ENCODE results near the gene IGSF22.

IGSF22 gene

DNA sequence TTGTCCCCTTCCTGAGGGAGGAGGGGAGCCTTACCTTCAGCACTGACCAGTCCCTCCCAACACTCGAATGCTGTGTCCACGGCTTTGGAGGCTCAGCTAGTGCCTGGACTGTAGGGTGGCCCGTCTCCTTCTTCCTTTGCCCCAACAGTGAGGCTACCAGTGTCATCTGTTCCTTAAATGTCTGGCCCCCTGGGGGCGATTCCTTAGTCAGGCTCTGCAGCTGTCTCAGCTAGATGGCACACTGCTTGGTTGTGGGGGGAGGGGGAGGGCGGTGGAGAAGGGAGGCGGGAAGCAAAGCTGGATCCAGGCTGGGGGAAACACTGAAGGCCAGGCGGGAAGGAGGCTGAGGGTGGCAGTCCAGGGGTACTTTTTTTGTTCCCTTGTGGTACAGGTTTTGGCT lies at the start of gene IGSF22:
Gene IGSF22, minus strand, starts transcription at position 149 of the 400 bp plus-strand sequence. CDS start 1,952 bp downstream, outside the sequence.
- no peak for DNase-seq

DNA sequence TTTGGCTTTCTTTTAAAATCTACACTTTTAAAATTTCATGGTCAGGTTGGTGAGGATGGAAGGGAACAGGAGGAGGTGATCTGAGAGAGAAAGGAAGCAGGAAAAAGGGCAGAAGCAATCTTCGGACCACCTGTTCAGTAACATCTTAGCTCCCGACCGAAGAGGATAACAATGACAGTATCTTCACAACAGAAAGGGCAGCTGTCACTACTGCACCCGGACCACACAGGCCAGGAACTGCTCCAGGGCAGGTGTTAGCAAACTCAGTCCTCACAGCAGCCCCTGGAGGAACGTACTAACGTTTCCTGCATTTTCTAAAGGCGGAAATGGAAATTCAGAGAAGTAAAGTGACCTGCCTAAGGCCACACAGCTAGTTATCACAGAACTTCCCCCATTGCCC lies 48.8 kb upstream of the IGSF22 start:
- DNase-seq: no peak

DNA sequence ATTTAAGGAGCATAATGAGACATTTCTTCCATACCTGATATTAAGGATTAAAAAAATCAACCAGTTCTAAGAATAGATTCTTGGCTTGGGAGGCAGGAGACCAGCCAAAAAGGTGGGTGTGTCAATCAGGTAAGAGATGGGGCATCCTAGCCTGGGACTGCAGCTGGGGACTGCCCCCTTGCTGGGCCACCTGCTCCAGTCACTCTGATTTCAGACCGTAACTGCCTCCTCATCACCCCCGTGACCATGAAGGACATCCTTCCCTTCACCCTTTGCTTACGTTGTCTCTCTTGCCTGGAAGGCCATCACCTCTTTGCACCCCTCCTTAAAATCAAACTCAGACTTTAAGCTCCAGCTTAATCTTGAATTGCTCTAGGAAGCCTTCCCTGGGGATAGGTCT lies 47.7 kb upstream of the IGSF22 start:
- DNase-seq: no peak

DNA sequence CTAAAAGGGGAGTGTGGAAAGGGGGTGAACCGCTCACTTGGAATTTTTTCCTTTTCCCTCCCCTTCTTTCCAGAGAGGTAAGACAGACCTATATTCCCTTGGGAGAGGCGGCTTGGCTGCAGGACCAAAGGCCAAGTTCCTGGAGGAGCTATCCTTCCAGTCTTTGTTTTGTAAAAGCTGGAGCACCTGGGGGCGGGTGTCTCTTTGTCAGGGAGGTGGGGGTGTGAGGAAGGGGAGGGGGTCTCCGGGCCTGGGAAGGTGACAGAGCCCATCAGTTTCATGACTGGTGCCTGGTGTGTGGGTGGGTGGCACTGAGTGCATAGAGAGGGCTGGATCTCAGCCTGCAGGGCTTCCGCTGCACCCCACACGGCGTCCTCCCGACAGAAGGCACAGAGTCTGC lies 47.1 kb upstream of the IGSF22 start:
- no peak for DNase-seq

DNA sequence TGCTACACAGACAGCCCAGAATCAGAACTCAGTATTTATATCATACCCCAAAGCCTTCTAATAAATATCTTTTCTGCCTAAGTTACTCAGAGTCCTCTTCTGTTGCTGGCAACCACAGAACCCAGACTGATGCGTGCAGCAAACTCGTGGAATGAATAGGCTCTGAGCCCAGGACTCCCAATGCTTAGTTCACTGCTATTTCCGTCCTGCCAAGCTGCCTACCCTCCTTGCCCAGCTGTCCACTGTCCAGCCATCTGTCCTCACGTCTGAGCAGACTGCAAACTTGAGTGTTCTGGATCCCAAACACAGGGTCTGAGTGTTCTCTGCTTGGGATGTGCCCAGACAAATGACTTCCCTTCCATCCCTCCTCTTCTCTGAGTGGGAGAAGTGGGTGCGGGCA lies 46.2 kb upstream of the IGSF22 start:
- no peak for DNase-seq

DNA sequence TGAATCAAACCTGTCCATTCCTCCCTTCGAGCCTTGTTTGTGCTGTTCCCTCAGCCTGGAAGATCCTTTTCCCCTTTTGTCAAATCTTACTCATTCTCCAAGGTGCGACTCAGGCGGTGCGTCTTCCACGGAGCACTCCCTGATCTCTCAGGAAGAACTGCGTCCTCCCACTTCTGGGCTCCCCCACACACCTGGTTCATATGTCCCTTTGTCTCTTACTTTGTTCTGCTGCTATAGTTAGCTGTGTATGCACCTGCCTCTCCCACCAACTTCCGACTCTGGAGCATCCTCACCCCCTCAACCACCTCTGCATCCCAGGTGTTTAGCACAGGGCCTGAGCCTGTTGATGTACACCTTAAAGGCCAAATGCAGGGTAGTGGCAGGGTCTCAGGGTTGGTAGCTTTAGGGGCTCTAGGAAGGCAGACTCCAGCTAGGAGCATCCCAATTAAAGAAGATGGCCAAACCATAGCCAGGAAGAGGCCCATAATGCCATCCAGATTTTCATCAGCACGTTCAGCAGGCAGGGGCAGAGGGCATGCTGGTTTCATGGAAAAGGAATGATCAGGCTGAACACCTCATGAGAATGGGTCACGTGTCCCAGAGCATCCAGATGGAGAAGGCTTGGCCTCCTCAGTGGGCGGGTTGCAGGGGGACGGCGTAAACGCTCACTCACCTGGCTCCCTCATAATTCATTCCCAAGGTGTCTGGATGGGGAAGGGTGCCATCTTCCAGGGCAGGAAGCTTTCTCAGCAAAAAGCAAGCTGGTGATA lies 45.5 kb upstream of the IGSF22 start:
- no peak for DNase-seq

DNA sequence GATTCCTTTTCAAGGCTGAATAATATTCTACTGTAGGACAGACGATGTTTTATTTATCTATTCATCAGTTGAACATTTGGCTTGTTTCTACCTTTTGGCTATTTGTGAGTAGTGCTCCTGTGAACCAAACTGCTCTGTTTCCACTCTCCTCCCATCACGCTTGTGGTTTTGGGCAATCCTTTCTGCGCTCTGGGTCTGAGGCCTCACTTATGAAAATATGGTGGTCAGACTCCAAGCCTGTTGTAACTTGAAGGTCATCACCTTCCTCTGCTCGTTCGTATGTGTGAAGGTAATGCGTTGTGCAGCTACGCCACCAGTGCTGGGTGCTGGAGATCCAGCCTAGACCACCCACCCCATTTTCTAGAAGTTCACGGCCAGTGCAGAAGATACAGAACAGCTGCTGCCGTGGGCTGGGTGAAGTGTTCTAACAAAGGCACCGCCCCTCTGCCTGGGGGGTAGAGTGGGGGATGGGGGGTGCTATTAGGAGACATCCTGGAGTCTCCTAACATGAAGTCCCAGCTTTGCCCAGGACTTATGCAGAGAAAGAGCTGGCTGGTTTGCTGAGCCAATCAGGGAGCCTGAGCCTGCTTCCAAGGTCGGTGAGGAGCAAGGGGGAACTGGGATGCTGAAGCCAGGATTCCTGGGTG lies 44.6 kb upstream of the IGSF22 start:
- no peak for DNase-seq

DNA sequence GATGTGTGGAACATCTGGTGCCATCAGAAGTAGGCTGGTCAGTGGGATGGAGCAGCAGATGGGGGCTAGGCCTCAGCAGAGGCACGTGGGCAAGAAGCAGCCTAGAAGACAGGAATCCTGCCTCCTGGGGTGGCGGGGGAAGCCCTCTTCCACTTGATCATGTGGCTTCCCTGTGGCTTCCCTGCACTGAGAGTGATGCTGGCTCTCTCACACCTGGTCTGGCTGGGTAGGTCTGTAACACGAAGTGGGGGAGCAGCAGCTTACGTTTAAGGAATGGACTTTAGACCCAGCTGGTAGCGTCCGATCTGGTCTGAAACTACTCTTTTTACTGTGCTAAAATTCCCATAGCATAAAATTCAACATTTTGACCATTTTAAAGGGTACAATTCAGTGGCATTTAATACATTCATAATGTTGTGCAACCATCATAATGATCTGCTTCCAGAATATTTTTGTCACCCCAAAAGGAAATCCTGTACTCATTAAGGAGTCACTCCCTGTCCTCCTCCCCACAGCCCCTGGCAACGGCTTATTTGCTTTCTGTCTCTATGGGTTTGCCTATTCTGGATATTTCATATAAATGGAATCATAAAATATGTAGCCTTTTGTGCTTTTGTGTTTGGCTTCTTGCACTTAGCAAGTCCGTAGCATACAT lies 43.9 kb upstream of the IGSF22 start:
- DNase-seq: no peak

DNA sequence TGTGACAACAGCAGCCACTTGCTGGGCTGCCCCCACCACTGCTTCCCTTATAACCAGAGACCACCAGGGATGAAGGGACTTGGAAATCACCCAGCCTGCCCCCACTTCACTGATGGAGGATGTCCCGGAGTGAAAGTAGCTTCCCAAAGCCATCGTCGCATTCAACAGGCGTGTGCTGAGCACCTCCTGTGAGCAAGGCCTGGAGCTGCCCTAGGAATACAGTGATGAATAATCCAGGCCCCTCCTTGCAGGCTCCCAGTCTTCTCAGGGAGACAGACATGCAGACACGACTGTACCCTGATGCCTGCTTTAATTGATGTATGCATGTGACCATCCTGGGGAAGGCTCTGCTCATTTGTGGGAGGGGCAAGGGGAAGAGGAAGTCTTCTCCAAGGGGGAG lies 43.0 kb upstream of the IGSF22 start:
- DNase-seq: no peak

DNA sequence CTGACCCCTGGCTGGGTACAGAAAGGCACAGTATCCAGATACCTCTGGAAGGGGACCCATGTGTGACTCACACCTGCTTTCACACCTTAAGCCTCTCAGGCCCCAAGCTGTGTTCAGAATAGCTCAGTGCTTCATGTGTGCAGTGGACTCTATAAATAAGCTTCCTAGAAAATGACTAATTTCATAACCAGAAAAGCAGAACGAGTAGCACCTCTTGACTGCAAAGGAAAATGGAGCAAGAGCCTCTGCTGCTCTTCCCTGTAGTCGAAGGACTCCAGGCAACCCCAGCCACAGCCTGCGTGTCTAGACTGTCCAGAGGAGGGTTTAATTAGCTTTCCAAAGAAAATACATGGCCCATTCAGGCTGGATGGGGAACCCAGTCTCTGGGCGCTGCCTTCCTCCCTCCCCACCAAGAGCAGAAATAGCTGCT lies 42.5 kb upstream of the IGSF22 start:
- DNase-seq: no peak

DNA sequence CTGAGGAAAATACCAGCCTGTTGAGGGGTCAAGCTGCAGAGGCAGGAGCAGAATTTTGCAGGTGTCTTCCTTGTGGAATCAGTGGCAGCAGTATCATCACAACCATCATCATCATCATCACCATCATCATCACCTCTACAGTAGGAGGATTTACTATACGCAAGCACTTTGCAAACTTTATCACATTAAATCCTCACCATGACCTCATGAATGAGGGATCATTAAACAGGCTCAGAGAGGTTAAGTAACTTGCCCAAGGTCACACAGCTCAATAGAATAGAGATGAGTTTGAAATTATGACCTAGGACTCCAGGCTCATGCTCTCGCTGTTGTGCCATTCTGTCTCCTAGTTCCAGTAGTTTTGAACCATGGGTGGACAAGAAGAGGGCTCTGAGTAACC lies 40.0 kb upstream of the IGSF22 start:
- DNase-seq: no peak

DNA sequence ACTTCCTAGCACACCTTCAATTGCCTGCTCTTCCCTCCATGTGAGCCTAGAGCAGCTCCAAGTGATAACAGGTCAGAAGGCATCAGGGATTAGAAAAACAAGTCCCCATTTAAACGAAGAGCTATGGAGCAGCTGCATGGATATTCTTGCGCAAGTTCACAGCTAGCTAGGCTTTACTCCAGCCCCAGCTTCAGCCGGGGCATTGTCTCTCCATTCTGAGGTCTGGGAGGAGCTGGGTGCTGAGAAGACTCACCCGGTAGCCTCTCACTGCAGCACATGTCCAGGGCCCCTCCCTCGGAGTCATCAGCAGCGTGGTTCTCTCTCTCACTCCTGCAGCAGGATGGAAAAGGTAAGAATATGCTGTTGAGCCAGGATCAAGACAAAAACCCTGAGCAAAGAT lies 39.6 kb upstream of the IGSF22 start:
- no peak for DNase-seq

DNA sequence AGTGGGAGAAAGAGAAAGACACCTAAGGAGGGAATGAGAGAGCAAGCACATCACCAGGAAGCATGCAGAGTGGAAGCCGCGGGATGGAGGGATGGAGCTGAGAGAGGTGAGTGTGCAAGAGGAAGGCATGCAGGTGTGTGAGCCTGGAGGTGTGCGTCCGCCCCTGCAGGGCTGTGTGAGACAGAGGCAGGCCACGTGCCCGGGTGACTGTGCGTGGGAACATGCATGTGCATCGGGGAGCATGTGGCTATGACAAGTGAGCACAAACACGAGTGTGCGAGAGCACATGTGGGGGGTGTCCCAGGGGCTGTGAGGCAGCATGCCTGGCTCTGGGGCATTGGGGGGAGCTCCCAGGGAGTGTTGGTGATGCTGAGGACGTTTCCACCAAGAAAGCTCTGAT lies 35.8 kb upstream of the IGSF22 start:
- no peak for DNase-seq

DNA sequence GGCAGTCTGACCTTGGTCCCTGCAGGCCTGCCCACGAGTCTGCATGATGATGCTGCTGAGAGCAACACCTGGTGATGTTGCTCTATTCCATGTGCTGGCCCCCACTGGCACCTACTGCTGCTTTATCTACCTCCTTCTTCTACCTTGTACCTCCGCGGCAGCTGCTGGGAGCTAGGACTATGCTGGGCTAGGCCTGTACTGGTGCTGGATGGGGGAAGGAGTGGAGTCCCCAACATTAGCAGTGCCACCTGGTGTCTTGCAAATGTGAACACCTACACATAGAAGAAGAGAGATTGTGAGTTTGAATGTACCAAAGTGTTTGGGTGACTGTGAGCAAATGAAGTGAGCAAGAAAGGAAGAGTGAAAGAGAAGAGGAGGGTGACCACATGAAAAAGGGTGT lies 35.2 kb upstream of the IGSF22 start:
- no peak for DNase-seq

DNA sequence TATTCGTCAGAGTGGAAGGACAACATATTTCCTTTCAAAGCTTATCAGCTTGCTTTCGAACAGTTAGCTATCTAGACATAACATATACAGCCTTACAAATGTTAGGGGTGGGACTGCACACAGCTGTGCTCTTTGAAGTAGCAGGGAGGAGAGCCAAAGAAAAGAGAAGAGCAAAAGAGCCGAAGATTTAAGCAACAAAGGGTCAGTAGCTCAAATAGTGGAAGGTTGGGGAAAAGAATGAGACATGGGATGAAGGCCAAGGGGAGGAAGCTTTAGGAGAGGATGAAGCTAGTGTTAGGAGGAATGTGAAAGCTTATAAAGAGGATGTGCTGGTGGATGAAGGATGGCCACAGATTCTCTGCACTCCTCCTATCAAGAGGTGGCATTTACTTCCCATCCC lies 31.8 kb upstream of the IGSF22 start:
- DNase-seq: no peak

DNA sequence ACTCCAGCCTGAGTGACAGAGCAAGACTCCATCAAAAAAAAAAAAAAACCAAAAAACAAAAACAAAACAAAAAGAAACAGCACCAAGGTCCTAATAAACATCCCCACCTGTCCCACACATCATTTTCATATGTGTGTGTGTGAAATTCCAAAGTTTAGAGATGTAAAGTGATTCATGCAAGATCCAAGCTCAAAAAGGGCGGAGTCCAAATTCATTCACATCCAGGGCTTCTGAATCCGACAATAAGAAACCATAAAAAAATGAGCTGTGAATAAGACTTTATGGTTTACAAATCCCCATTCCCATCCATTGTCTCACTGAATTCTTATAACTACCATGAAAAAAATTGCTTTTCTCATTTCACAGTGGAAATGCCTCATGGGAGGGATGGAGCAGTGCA lies 30.9 kb upstream of the IGSF22 start:
- DNase-seq: no peak

DNA sequence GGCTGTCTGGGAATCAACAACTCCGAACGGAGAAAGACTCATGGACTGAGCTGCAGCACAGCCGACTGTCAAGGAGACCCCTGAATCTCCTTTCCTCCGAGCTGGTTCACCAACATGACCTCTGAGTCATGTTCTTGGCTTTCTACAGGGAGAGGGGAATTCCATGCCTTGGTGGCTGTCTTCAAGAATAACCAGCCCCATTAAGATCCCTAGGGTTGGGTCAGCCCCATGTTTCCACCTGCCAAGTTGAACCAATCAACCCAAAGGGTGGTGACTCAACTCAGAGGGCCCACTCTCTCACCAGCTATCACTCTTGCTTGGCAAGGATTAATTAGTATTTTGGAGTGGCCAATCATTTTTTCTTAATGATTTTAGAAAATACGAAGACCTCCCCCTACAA lies 28.3 kb upstream of the IGSF22 start:
- no peak for DNase-seq

DNA sequence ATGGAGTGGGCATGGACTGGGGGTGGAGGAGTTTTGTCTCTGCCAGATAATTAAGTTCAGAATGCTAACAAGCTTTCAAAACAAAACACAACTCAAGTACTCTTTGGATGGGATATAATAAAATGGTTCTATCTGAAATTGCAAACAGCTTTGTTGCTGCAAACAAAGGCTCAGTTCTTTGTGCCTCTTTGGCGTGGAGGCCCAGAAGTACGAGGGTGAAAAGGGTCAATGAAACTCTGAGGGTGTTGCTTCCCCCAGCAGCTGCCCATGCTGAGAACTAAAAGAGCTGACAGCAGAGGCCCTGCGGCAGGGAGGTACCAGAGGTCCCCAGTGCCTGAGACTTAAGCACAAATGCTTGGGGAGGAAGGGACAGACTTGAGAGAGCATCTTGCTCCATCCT lies 26.5 kb upstream of the IGSF22 start:
- DNase-seq: no peak

DNA sequence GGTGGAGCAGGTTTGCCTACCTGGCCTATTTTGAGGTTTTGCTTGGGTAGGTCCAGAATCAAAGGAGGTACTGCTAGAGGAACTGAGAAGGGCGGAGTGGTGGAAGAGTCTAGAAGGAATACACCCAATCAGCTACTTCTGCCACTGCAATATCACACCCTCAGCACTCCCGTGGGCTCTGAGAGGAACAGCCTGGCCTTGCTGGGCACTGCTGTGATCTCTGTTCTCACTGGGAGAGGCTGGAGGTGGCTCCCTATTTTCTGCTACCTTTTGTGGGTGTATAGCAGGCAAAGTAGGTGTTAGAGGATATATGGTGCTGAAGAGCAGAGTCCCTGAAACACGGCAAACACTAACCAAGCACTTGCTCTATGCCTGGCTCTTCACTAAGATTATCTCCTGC lies 25.0 kb upstream of the IGSF22 start:
- DNase-seq: no peak

DNA sequence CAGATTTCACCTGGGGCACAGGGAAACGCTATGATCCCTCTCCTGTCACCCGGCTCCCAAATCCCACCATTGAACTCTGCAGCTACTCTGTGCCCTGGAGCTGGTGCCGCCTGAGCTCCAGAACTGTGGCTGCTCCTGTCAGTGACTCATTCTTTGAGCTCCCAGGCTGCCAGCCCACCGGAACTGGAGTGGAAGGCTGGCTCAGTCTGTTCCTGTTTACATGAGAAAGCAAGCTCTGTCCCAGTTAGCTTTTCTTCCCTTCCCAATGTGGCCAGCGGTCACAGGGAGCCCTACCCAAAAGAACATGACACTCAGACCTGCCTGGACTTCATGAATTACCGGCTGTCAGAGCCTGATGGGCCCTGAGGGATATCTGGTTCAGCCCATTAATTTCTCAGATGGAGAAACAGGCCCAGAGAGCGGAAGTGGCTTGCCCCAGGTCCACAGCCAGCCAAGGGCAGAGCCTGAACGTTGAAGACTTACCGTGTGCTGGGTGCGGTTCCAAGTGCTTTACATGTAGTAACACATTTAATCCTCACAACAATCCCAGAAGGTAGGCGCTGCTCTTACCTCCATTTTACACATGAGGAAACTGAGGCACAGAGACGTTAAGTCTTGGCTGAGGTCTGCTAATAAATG lies 23.8 kb upstream of the IGSF22 start:
- DNase-seq: peak; percentile 46

DNA sequence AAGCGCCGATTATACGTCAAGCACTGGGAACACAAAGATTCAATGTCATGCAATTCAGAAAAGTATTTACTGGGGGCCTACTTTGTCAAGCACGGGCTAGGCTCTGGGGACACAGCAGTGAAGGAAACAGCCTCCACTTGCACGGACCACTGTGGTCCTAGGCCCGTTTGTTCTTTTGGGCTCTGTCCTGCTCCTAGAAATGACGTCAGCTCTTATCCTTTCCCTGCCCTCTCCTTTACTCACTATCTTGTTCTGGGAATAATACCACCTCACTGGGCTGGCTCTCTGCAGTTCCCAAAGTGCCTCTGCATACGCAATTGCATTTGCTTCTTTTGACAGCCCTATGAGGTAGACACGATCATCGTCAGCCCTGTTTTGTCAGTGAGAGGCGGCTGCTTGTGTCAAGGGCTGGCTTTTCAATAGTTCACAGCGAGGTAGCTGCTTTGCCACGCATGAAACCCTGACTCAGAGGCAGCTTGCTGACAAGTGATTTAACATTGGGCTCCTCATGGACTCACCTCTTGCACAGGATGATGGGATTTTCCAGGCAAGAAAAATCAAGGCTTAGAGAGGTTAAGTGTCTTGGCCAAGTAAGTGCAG lies 22.9 kb upstream of the IGSF22 start:
- DNase-seq: no peak

DNA sequence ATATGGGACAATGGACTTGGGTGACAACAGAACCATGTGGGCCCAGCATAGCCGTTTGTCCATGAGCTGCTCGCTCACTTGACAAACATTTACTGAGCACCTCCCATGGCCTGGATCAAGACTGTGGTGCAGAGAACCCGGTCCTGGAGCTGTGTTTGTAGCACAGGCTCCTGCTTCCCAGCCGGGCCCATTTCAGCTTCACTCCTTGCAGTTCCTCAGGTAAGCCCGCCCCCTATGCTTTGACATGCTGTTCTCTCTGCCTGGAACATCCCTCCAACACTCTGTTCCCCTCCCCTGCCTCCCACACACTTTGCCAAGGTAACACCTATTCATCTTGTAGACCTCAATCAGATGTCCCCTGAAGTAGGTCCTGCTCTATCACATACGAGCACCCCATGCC lies 19.3 kb upstream of the IGSF22 start:
- no peak for DNase-seq

DNA sequence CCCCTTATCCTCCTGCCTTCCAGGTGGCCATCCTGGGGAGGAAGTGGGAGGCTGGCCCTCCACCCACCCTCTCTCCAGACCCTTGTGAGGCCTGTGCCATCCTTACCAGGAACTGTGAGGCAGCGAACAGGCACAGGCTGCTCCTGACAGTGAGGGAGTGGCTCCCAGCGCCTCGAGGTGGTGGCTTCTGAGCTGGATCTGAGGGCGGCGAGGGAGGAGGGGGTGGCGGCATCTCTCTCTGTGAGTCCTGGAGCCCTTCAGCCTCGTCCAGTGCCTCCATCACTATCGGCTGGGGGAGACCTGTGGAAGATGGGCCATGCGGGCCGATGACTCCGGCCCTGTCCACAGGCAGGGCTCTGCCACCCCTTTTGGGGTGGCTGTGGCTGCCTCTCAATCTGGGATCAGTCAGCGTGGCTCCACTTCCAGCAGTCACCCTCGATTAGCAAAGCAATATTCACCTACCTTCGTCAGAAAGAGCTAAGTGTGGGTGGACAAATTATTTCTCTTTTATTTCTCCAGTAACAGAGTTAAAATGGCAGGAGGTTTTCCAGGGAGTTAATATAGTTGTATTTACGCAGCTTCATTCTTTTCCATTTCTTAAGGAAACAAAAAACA lies 18.0 kb upstream of the IGSF22 start:
- no peak for DNase-seq
